Tibial nerve (tissue), 3 donors: ENCODE results near the gene ARFGAP2.

ENCODE experiments used
- EP300 ChIP-seq, 2 donors: sonication (generic); formaldehyde crosslinking; IDR thresholded peaks; one replicate each; pipeline ENCODE4 v1.6.1; 2017; ENCODE audit warnings: antibody characterized with exemption in 2 of 2, mild to moderate bottlenecking in 1 of 2
- POLR2A ChIP-seq, 2 donors: fragments of 450-650 bp; IDR thresholded peaks; one replicate each; pipeline ENCODE4 v1.6.1; 2017; ENCODE audit warnings: antibody characterized with exemption in 2 of 2, mild to moderate bottlenecking in 2 of 2, moderate library complexity in 2 of 2

DNA sequence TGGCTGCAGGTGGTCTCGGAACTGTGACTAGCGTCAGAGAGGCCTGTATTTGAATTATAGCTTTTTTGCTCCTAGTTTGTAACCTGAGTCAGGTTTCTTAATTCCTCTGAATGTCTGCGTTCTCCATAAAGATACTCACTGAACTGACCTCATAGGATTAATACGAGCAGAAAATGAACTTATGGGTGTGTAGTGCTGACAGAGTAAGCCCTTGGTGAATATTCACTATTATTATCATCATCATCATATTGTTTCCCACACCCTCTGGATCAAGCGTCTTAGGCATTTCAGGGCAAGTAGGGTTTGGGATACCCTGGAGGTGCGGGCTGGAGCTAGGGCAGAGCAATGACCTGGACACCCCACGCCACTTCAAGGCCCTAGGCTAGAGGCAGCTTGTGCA is 29.0 kb downstream of the ARFGAP2 start:
- TF ChIP-seq POLR2A (IDR thresholded peaks at IDR 0.05): no peak
- no peak for TF ChIP-seq EP300 (IDR thresholded peaks at IDR 0.05)
